ENCODE data around the gene SPATA20. TPM values are rescaled to one million over a fixed set of nuclear protein-coding genes. Genes with fewer than 3 reads are reported as not detected.

SPATA20 gene
- total RNA-seq, 1 donor from 2014 or later, result 70.0 TPM

GRCh38 chr17:50559674-50560184 is 12.8 kb downstream of the SPATA20 start:
- no peak for DNase-seq (ENCODE audit: low spot score)

GRCh38 chr17:50560185-50560824 is 13.3 kb downstream of the SPATA20 start, which contains the start of gene CACNA1G:
CACNA1G (plus strand) TSS chr17:50560715; CDS start chr17:50561460, 745 bp downstream.
- DNase-seq (ENCODE audit: low spot score), result peak; percentile 84

DNA sequence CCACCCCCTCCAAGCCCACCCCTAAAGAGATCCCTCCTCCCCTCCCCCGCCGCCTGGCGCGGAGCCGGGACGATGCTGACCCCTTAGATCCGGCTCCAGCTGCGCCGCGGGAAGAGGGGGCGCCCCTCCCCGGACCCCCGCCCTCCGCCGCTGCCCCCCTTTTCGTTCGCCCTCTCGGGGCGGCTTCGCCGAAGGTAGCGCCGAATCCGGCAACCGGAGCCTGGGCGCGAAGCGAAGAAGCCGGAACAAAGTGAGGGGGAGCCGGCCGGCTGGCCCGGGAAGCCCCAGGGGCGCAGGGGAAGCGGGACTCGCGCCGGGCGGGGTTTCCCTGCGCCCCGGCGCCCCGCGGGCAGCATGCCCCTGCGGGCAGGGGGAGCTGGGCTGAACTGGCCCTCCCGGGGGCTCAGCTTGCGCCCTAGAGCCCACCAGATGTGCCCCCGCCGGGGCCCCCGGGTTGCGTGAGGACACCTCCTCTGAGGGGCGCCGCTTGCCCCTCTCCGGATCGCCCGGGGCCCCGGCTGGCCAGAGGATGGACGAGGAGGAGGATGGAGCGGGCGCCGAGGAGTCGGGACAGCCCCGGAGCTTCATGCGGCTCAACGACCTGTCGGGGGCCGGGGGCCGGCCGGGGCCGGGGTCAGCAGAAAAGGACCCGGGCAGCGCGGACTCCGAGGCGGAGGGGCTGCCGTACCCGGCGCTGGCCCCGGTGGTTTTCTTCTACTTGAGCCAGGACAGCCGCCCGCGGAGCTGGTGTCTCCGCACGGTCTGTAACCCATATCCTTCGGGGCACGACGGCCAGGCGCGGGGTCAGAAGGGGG is 14.2 kb downstream of the SPATA20 start:
- DNase-seq (ENCODE audit: low spot score), result no peak

- no peak for DNase-seq (ENCODE audit: low spot score)
Observed at GRCh38 chr17:50561746-50562141, 14.8 kb downstream of the SPATA20 start.

- no peak for DNase-seq (ENCODE audit: low spot score)
Observed at GRCh38 chr17:50562242-50563091, 15.5 kb downstream of the SPATA20 start.

GRCh38 chr17:50563092-50563511 is 16.1 kb downstream of the SPATA20 start:
- no peak for DNase-seq (ENCODE audit: low spot score)

DNA sequence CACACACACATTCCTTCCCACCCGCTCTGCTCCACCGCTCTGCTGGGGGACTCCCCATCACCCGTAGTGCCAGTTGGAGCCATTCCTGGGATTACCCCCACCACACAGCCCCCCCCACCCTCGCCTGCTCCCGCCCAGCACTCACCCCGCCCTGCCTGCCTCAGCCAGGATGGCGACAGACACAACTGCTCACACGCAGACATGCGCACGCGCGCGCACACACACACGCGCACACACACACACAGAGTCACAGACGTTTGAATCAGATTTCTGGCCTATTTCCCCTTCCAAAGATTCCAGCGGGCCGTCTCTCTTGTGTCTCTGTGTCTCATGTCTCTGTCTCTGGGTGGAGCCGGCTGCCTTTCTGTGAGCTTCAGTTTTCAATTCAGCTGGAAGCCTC is 17.9 kb downstream of the SPATA20 start:
- DNase-seq (ENCODE audit: low spot score), result peak; percentile 49

DNA sequence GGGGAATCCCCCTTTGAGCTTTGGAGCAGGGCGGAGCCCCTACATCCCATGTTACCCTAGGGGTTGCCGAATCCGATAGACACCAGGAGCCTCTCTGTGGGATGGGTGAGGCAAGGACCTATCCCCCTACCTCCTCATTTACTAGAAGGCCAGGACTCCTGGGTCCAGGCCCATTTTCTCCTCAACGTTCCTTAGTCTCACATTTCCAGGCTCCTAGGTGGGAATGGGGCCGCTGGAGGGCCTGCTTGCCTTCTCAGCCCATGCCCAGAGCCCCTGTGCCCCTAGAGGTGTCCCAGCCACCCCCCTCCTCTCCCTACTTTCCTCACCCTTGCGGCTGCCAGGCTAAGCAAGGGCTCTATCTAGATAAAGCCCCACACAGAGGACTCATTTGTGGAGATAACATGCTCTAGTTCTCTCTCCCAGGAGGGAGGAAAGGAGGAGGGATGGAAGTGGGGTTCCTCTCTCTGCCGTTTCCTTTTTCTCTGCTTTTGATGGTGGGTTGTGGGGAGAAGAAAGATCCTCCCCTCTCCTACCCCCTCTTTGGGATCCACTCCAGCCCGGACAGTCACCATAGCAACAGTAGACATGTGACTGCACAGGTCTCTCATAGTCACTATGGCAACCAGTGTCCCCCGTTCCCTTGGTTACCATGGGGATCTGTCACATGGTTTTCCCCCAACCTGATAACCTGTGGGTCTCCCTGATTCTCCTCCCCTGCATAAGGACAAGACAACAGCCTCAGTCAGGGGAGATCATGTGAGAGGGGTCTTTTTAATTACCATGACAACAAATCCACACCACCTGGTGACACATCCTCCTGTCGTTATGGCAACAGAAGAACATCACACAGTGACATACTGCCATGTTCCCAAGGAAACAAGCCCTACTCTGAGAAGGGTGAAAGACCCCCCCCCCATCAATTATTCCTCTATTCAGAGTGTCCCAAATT is 18.7 kb downstream of the SPATA20 start:
- DNase-seq (ENCODE audit: low spot score), result no peak

GRCh38 chr17:50566886-50567285 is 19.9 kb downstream of the SPATA20 start:
- DNase-seq (ENCODE audit: low spot score), result no peak

- DNase-seq (ENCODE audit: low spot score), result no peak
Observed at GRCh38 chr17:50568659-50569058, 21.7 kb downstream of the SPATA20 start.

- DNase-seq (ENCODE audit: low spot score), result no peak
Observed at GRCh38 chr17:50569592-50569991, 22.6 kb downstream of the SPATA20 start.

- DNase-seq (ENCODE audit: low spot score), result no peak
Observed at GRCh38 chr17:50570032-50570431, 23.1 kb downstream of the SPATA20 start.

GRCh38 chr17:50570528-50570927 is 23.6 kb downstream of the SPATA20 start:
- DNase-seq (ENCODE audit: low spot score), result no peak

GRCh38 chr17:50571681-50572080 is 24.7 kb downstream of the SPATA20 start:
- no peak for DNase-seq (ENCODE audit: low spot score)

GRCh38 chr17:50572541-50572940 is 25.6 kb downstream of the SPATA20 start:
- no peak for DNase-seq (ENCODE audit: low spot score)

GRCh38 chr17:50573866-50574611 is 27.1 kb downstream of the SPATA20 start:
- no peak for DNase-seq (ENCODE audit: low spot score)

- no peak for DNase-seq (ENCODE audit: low spot score)
Observed at GRCh38 chr17:50575581-50576210, 28.7 kb downstream of the SPATA20 start.

DNA sequence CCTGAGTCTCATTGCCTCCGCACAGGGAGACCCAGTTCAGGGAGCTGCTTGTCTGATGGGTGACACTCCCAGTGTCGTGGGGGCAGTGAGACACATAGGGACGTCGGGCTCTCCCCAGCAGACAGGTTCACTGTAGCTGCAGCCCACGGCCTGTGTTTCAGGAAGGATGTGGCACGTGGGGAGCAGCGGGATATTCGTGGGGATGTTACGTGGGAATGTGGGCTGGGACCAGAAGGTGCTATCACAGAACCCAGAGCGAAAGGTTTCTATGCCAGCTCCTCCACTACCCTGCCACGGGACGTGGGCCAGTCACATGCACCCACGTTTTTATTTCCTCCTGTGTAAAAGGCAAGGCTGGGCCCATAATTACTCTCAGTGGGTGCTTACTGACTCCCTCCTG is 29.9 kb downstream of the SPATA20 start:
- no peak for DNase-seq (ENCODE audit: low spot score)

DNA sequence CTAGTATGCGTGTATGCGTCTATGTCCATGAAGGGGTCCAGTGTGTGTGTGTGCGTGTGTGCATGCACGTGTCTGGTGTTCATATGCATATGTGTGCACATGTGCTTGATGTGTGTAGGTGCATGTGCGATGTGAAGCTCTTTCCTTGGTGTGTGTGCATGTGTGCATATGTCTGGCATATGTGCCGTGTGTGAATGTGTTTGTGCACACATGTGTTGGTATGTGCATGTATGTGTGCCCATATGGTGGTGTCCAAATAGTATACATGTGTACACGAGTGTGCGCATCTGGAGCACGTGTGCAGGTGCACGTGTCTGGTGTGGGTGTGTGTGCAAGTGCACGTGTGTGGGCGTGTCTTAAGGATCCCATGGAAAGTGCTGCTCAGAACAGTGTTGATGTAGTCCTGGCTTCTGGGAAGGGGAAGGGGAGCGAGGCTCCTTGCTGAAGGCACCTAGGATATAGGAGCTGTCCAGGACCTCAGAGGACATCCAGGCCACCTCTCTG is 30.5 kb downstream of the SPATA20 start:
- DNase-seq (ENCODE audit: low spot score), result no peak

Measured in mucosa of gallbladder (tissue), 1 donor.